ENCODE measurements around the gene LRRC75A. TPM values are rescaled to one million over a fixed set of nuclear protein-coding genes. Genes with fewer than 3 reads are reported as not detected.
A peak's percentile ranks its signal among the peaks of the same experiment; 100 is the strongest.

Gene LRRC75A
- total RNA-seq, 2 experiments from 2014 or later: 3.6 to 5.7 TPM

GRCh38 chr17:16425698-16426659 is 66.0 kb downstream of the LRRC75A start:
- H3K27ac Mint-ChIP-seq: no peak overlapping the region
- H3K36me3 Mint-ChIP-seq (ENCODE audit: low read depth): peaks cover 60% of the 10 kb centered on the region
- no peaks in the 10 kb centered on the region for H3K9me3 Mint-ChIP-seq (ENCODE audit: insufficient read depth)
- no peaks in the 10 kb centered on the region for H3K27me3 Mint-ChIP-seq (ENCODE audit: low read depth)
- H3K4me1 Mint-ChIP-seq (ENCODE audit: low read depth): peaks cover 3% of the 10 kb centered on the region
- ChIA-PET POLR2A (interaction anchor here (0.7 to 1.3 kb wide), 3 partner anchors 9 to 13 kb away, joined by 4 read pairs; partner anchors contain the start of gene TRPV2), CTCF (interaction anchor here (1.2 to 3.7 kb wide), 4 partner anchors 11 to 96 kb away, joined by 3 to 25 read pairs (median 14); partner anchors contain the start of gene TRPV2)
- no peak overlapping the region for H3K4me3 Mint-ChIP-seq
- no peak for DNase-seq
- no peak for ATAC-seq

GRCh38 chr17:16425202-16425601 is 66.8 kb downstream of the LRRC75A start:
- DNase-seq (no peak), ATAC-seq (no peak)
- no peaks in the 10 kb centered on the region for H3K9me3 Mint-ChIP-seq (ENCODE audit: insufficient read depth)
- peaks cover 8% of the 10 kb centered on the region for H3K4me1 Mint-ChIP-seq (ENCODE audit: low read depth)
- no peak overlapping the region for H3K27ac Mint-ChIP-seq
- POLR2A ChIA-PET: interaction anchor here (1.3 kb wide), 1 partner anchor 9 kb away, joined by 4 read pairs; no protein-coding TSS in a partner anchor
- no peaks in the 10 kb centered on the region for H3K27me3 Mint-ChIP-seq (ENCODE audit: low read depth)
- CTCF ChIA-PET: interaction anchor here (1.2 to 1.5 kb wide), 2 partner anchors 10 to 13 kb away, joined by 3 to 7 read pairs; partner anchors contain the start of gene TRPV2
- peaks cover 63% of the 10 kb centered on the region for H3K36me3 Mint-ChIP-seq (ENCODE audit: low read depth)
- no peak overlapping the region for H3K4me3 Mint-ChIP-seq

GRCh38 chr17:16423226-16423872 is 68.6 kb downstream of the LRRC75A start:
- H3K9me3 Mint-ChIP-seq (ENCODE audit: insufficient read depth): no peaks in the 10 kb centered on the region
- no peak for ATAC-seq
- no peak for DNase-seq
- no peak overlapping the region for H3K27ac Mint-ChIP-seq
- no peaks in the 10 kb centered on the region for H3K27me3 Mint-ChIP-seq (ENCODE audit: low read depth)
- POLR2A ChIA-PET: interaction anchor here (0.7 to 1.0 kb wide), 2 partner anchors 43 kb away, joined by 3 read pairs; partner anchors contain the start of gene UBB
- H3K36me3 Mint-ChIP-seq (ENCODE audit: low read depth): peaks cover 67% of the 10 kb centered on the region
- no peak overlapping the region for H3K4me3 Mint-ChIP-seq
- CTCF ChIA-PET: interaction anchor here (0.6 to 1.1 kb wide), 2 partner anchors 59 to 844 kb away, joined by 3 read pairs; no protein-coding TSS in a partner anchor
- peaks cover 27% of the 10 kb centered on the region for H3K4me1 Mint-ChIP-seq (ENCODE audit: low read depth)

GRCh38 chr17:16422416-16422815 is 69.6 kb downstream of the LRRC75A start:
- ChIA-PET POLR2A (interaction anchor here (1.0 kb wide), 1 partner anchor 42 kb away, joined by 3 read pairs; the partner anchor contains the start of gene UBB), CTCF (interaction anchor here (1.1 kb wide), 1 partner anchor 59 kb away, joined by 3 read pairs; no protein-coding TSS in a partner anchor)
- no peaks in the 10 kb centered on the region for H3K27me3 Mint-ChIP-seq (ENCODE audit: low read depth)
- H3K4me1 Mint-ChIP-seq (ENCODE audit: low read depth): peaks cover 35% of the 10 kb centered on the region
- no peaks in the 10 kb centered on the region for H3K9me3 Mint-ChIP-seq (ENCODE audit: insufficient read depth)
- ATAC-seq (no peak), DNase-seq (no peak)
- no peak overlapping the region for H3K27ac Mint-ChIP-seq
- H3K36me3 Mint-ChIP-seq (ENCODE audit: low read depth): peaks cover 76% of the 10 kb centered on the region
- H3K4me3 Mint-ChIP-seq: no peak overlapping the region

- H3K27me3 Mint-ChIP-seq (ENCODE audit: low read depth): no peaks in the 10 kb centered on the region
- no peaks in the 10 kb centered on the region for H3K9me3 Mint-ChIP-seq (ENCODE audit: insufficient read depth)
- ChIA-PET CTCF (interaction anchor here (1.5 to 5.0 kb wide), 2 partner anchors 9 to 55 kb away, joined by 5 to 27 read pairs; no protein-coding TSS in a partner anchor), POLR2A (interaction anchor here (0.6 to 6.2 kb wide), 2 partner anchors 17 to 99 kb away, joined by 4 to 57 read pairs; no protein-coding TSS in a partner anchor)
- H3K4me1 Mint-ChIP-seq (ENCODE audit: low read depth): peaks cover 47% of the 10 kb centered on the region
- peak overlapping the region; percentile 81 for H3K27ac Mint-ChIP-seq
- ATAC-seq (no peak), DNase-seq (peak; percentile 65)
- peak overlapping the region; percentile 57 for H3K4me3 Mint-ChIP-seq
- H3K36me3 Mint-ChIP-seq (ENCODE audit: low read depth): peaks cover 62% of the 10 kb centered on the region
These were observed 72.1 kb downstream of the LRRC75A start for GRCh38 chr17:16419929-16420271.

- H3K4me3 Mint-ChIP-seq: peak overlapping the region; percentile 57
- H3K27me3 Mint-ChIP-seq (ENCODE audit: low read depth): no peaks in the 10 kb centered on the region
- peak; percentile 56 for DNase-seq
- H3K4me1 Mint-ChIP-seq (ENCODE audit: low read depth): peaks cover 51% of the 10 kb centered on the region
- CTCF ChIA-PET: interaction anchor here (1.4 to 5.0 kb wide), 3 partner anchors 9 to 55 kb away, joined by 3 to 27 read pairs (median 5); no protein-coding TSS in a partner anchor
- POLR2A ChIA-PET: interaction anchor here (0.6 to 6.2 kb wide), 5 partner anchors 18 to 100 kb away, joined by 4 to 57 read pairs (median 5); partner anchors contain the start of gene UBB
- no peak for ATAC-seq
- H3K9me3 Mint-ChIP-seq (ENCODE audit: insufficient read depth): no peaks in the 10 kb centered on the region
- H3K27ac Mint-ChIP-seq: peak overlapping the region; percentile 81
- peaks cover 62% of the 10 kb centered on the region for H3K36me3 Mint-ChIP-seq (ENCODE audit: low read depth)
These were observed 72.7 kb downstream of the LRRC75A start for GRCh38 chr17:16419074-16419928.

GRCh38 chr17:16418685-16419068 is 73.3 kb downstream of the LRRC75A start:
- no peak for DNase-seq
- peak overlapping the region; percentile 81 for H3K27ac Mint-ChIP-seq
- CTCF ChIA-PET: interaction anchor here (1.4 to 5.0 kb wide), 3 partner anchors 10 to 54 kb away, joined by 3 to 27 read pairs (median 5); no protein-coding TSS in a partner anchor
- H3K4me1 Mint-ChIP-seq (ENCODE audit: low read depth): peaks cover 53% of the 10 kb centered on the region
- H3K4me3 Mint-ChIP-seq: peak overlapping the region; percentile 57
- ATAC-seq: no peak
- POLR2A ChIA-PET: interaction anchor here (1.0 to 6.2 kb wide), 4 partner anchors 18 to 66 kb away, joined by 5 to 57 read pairs (median 6); partner anchors contain the start of gene UBB
- no peaks in the 10 kb centered on the region for H3K9me3 Mint-ChIP-seq (ENCODE audit: insufficient read depth)
- H3K27me3 Mint-ChIP-seq (ENCODE audit: low read depth): no peaks in the 10 kb centered on the region
- H3K36me3 Mint-ChIP-seq (ENCODE audit: low read depth): peaks cover 62% of the 10 kb centered on the region

- CTCF ChIA-PET: interaction anchor here (1.4 to 5.0 kb wide), 4 partner anchors 10 to 54 kb away, joined by 3 to 88 read pairs (median 16); no protein-coding TSS in a partner anchor
- Mint-ChIP-seq H3K27ac (peak overlapping the region; percentile 81), H3K4me1 (ENCODE audit: low read depth) (peaks cover 53% of the 10 kb centered on the region), H3K27me3 (ENCODE audit: low read depth) (no peaks in the 10 kb centered on the region), H3K36me3 (ENCODE audit: low read depth) (peaks cover 58% of the 10 kb centered on the region), H3K4me3 (peak overlapping the region; percentile 57), H3K9me3 (ENCODE audit: insufficient read depth) (no peaks in the 10 kb centered on the region)
- ATAC-seq (no peak), DNase-seq (no peak)
- POLR2A ChIA-PET: interaction anchor here (1.6 to 6.2 kb wide), 4 partner anchors 19 to 37 kb away, joined by 5 to 66 read pairs (median 32); partner anchors contain the start of gene UBB
These were observed 73.9 kb downstream of the LRRC75A start for GRCh38 chr17:16417896-16418684.

GRCh38 chr17:16417399-16417798 is 74.6 kb downstream of the LRRC75A start:
- Mint-ChIP-seq H3K36me3 (ENCODE audit: low read depth) (peaks cover 53% of the 10 kb centered on the region), H3K4me1 (ENCODE audit: low read depth) (peaks cover 52% of the 10 kb centered on the region), H3K27me3 (ENCODE audit: low read depth) (no peaks in the 10 kb centered on the region), H3K9me3 (ENCODE audit: insufficient read depth) (no peaks in the 10 kb centered on the region), H3K27ac (peak overlapping the region; percentile 100), H3K4me3 (peak overlapping the region; percentile 99)
- ChIA-PET POLR2A (interaction anchor here (0.6 to 6.2 kb wide), 3 partner anchors 19 to 36 kb away, joined by 3 to 66 read pairs (median 57); partner anchors contain the start of gene UBB), CTCF (interaction anchor here (1.0 to 5.0 kb wide), 3 partner anchors 11 to 53 kb away, joined by 3 to 88 read pairs (median 27); no protein-coding TSS in a partner anchor)
- DNase-seq: no peak
- no peak for ATAC-seq

Data from activated CD8-positive, alpha-beta T cell treated with anti-CD3 and anti-CD28 coated beads, Interleukin-2, amount 10 ng/mL, durations not matched to agents 7 days and 5 days (primary cell).